ENCODE results near the gene NFKB2.

GRCh38 chr10:102407425-102408130, 12.1 kb downstream of the NFKB2 start:
- TF ChIP-seq CTCF (IDR thresholded peaks at IDR 0.05; ENCODE audit: low read length) (no peak), EZH2 (IDR thresholded peaks at IDR 0.05; ENCODE audit: borderline replicate concordance, low read length) (no peak)

Measured in OCI-LY1 (cell line).